Measurements from ENCODE around the gene KCTD2. TPM values are rescaled to one million over a fixed set of nuclear protein-coding genes. Genes with fewer than 3 reads are reported as not detected.

Gene KCTD2
- polyA plus RNA-seq, 1 of the 3 experiments (the other 2 are of a cell fraction), result 27.5 TPM

- no peak for TF ChIP-seq RFX5 (IDR thresholded peaks at IDR 0.05; ENCODE audit: low read length)
- no peak for TF ChIP-seq SIN3A (IDR thresholded peaks at IDR 0.05; ENCODE audit: borderline replicate concordance, low read depth, low read length)
- no peak for TF ChIP-seq FOXM1 (IDR thresholded peaks at IDR 0.05; ENCODE audit: low read depth)
- TF ChIP-seq MAX (IDR thresholded peaks at IDR 0.05; ENCODE audit: low read depth), result no peak
- DNase-seq, result no peak
- no peak overlapping the region for H3K9ac ChIP-seq
- no peaks in the 10 kb centered on the region for H3F3A ChIP-seq (replicated peaks; ENCODE audit: insufficient read depth)
- no peak overlapping the region for H2AFZ ChIP-seq (ENCODE audit: low read depth)
- ChIA-PET CTCF (interaction anchor here (0.7 kb wide), 1 partner anchor 164 kb away, joined by 3 read pairs; no protein-coding TSS in a partner anchor), POLR2A (no interaction called here)
- H3K9me3 ChIP-seq, result no peaks in the 10 kb centered on the region
- no peaks in the 10 kb centered on the region for H3K79me2 ChIP-seq (ENCODE audit: insufficient read depth)
- no peaks in the 10 kb centered on the region; a peak in 1 of 4 replicates for H3K4me1 ChIP-seq (ENCODE audit: control insufficient read depth in 1 of 2, insufficient read depth in 2 of 2, low read depth in 1 of 2, low read length in 1 of 2)
- no peak overlapping the region for H3K27ac ChIP-seq (ENCODE audit: low read depth in 2 of 2, low read length in 1 of 2)
- WGBS (ENCODE audit: low lambda C conversion rate), result 89% methylated on average over 6 of the region's 6 CpGs
- H3K4me3 ChIP-seq (ENCODE audit: low read depth in 2 of 2, low read length in 1 of 2), result no peak overlapping the region
- H3K27me3 ChIP-seq (ENCODE audit: insufficient read depth), result no peaks in the 10 kb centered on the region
- peaks cover 18 to 48% of the 10 kb centered on the region in 2 experiments for H3K36me3 ChIP-seq (replicated peaks in 1 of 2; ENCODE audit: control insufficient read depth in 1 of 2, insufficient read depth in 2 of 2, low read length in 1 of 2)
- no peaks in the 10 kb centered on the region for H4K20me1 ChIP-seq (ENCODE audit: insufficient read depth)
- H3K9me2 ChIP-seq, result no peaks in the 10 kb centered on the region
- H3K4me2 ChIP-seq, result no peak overlapping the region
These were observed 18.6 kb downstream of the KCTD2 start for GRCh38 chr17:75065562-75066151.

GRCh38 chr17:75067856-75068255, 20.8 kb downstream of the KCTD2 start:
- Histone ChIP-seq H2AFZ (ENCODE audit: low read depth) (no peak overlapping the region), H3K27ac (ENCODE audit: low read depth in 2 of 2, low read length in 1 of 2) (no peak overlapping the region), H3K36me3 (replicated peaks in 1 of 2; ENCODE audit: control insufficient read depth in 1 of 2, insufficient read depth in 2 of 2, low read length in 1 of 2) (peaks cover 10 to 27% of the 10 kb centered on the region in 2 experiments), H3F3A (replicated peaks; ENCODE audit: insufficient read depth) (no peaks in the 10 kb centered on the region), H3K4me3 (ENCODE audit: low read depth in 2 of 2, low read length in 1 of 2) (no peak overlapping the region), H4K20me1 (ENCODE audit: insufficient read depth) (no peaks in the 10 kb centered on the region), H3K79me2 (ENCODE audit: insufficient read depth) (no peaks in the 10 kb centered on the region), H3K4me1 (ENCODE audit: control insufficient read depth in 1 of 2, insufficient read depth in 2 of 2, low read depth in 1 of 2, low read length in 1 of 2) (no peaks in the 10 kb centered on the region; a peak in 1 of 4 replicates), H3K9me2 (no peaks in the 10 kb centered on the region), H3K4me2 (no peak overlapping the region), H3K9me3 (no peaks in the 10 kb centered on the region), H3K27me3 (ENCODE audit: insufficient read depth) (no peaks in the 10 kb centered on the region), H3K9ac (no peak overlapping the region)
- no peak for TF ChIP-seq REST (IDR thresholded peaks at IDR 0.05; ENCODE audit: low read depth, low read length)
- no peak for TF ChIP-seq USF1 (IDR thresholded peaks at IDR 0.05; ENCODE audit: borderline replicate concordance, low read depth)
- no peak for TF ChIP-seq ZBTB33 (IDR thresholded peaks at IDR 0.05; ENCODE audit: borderline replicate concordance, low read depth)
- no peak for TF ChIP-seq MEF2A (IDR thresholded peaks at IDR 0.05; ENCODE audit: borderline replicate concordance, low read depth)
- TF ChIP-seq IRF3 (IDR thresholded peaks at IDR 0.05; ENCODE audit: low read depth, low read length), result no peak
- no peak for TF ChIP-seq GATA2 (CRISPR knock-in tag; IDR thresholded peaks at IDR 0.05)
- TF ChIP-seq MXI1 (IDR thresholded peaks at IDR 0.05; ENCODE audit: low read depth, low read length), result no peak
- no peak for TF ChIP-seq RCOR1 (IDR thresholded peaks at IDR 0.05; ENCODE audit: low read length)
- TF ChIP-seq CHD2 (IDR thresholded peaks at IDR 0.05; ENCODE audit: low read length, partially characterized antibody), result no peak
- no peak for TF ChIP-seq RXRA (IDR thresholded peaks at IDR 0.05; ENCODE audit: borderline replicate concordance, low read depth)
- TF ChIP-seq ELF1 (IDR thresholded peaks at IDR 0.05), result no peak
- no peak for TF ChIP-seq TAF1 (IDR thresholded peaks at IDR 0.05; ENCODE audit: borderline replicate concordance, low read depth, low read length)
- no peak for TF ChIP-seq YY1 (IDR thresholded peaks at IDR 0.05; ENCODE audit: low read depth)
- no peak for TF ChIP-seq RFX5 (IDR thresholded peaks at IDR 0.05; ENCODE audit: low read length)
- TF ChIP-seq RAD21 (IDR thresholded peaks at IDR 0.05; ENCODE audit: low read length), result no peak
- no peak for TF ChIP-seq FOXM1 (IDR thresholded peaks at IDR 0.05; ENCODE audit: low read depth)
- no peak for TF ChIP-seq SMC3 (IDR thresholded peaks at IDR 0.05; ENCODE audit: low read depth, low read length)
- TF ChIP-seq GABPA (IDR thresholded peaks at IDR 0.05; ENCODE audit: low read depth), result no peak
- TF ChIP-seq MAX (IDR thresholded peaks at IDR 0.05; ENCODE audit: low read depth), result no peak
- CTCF ChIA-PET, result interaction anchor here (1.2 to 2.3 kb wide), 3 partner anchors 19 to 132 kb away, joined by 3 to 7 read pairs (median 3); no protein-coding TSS in a partner anchor
- POLR2A ChIA-PET, result no interaction called here
- whole genome bisulfite sequencing (ENCODE audit: low lambda C conversion rate), result 77% methylated on average over 4 of the region's 4 CpGs
- no peak for DNase-seq
